Measurements from ENCODE around the gene CACNA1C.

Gene CACNA1C

DNA sequence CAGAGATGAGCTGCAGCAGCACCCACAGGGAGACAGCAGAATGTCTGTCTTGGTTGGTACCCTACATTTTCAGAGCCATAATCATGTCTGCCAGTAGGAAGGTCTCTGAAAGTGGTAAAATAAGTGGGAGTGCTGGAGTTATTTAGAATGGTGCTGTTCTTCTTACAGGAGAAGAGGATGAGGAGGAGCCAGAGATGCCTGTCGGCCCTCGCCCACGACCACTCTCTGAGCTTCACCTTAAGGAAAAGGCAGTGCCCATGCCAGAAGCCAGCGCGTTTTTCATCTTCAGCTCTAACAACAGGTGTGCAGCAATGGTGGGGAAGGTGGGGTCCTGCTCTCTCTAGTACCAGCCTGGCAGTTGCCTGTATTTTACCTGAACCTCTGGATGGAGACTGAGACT lies 540.3 kb downstream of the CACNA1C start:
- H3K27me3 Mint-ChIP-seq: peaks cover 22% of the 10 kb centered on the region
- H3K9me3 Mint-ChIP-seq: no peaks in the 10 kb centered on the region
- H3K4me3 Mint-ChIP-seq: no peak overlapping the region
- H3K27ac Mint-ChIP-seq: no peak overlapping the region
- CTCF ChIA-PET: no interaction called here
- no peaks in the 10 kb centered on the region for H3K36me3 Mint-ChIP-seq
- no peak for DNase-seq
- no peaks in the 10 kb centered on the region for H3K4me1 Mint-ChIP-seq

DNA sequence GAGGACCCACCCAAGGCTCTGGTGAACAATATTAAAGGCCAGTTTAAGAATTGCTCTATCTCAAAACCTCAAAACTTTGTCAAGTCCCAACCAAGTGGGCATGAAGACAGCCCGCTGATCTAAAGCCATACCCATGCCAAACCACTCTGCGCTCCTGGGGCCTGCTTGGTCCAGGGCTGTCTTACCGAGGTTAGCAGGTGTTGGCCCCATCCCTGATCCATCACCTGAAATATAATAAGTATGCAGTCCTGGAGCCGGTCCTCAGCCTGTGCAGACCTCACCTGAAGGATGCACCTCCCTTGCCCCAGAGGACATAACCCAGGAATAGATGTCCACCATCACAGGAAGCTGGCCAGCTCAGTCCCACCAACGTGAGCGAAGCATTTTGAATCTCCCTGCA lies 543.7 kb downstream of the CACNA1C start:
- H3K9me3 Mint-ChIP-seq: no peaks in the 10 kb centered on the region
- CTCF ChIA-PET: no interaction called here
- H3K4me1 Mint-ChIP-seq: no peaks in the 10 kb centered on the region
- no peaks in the 10 kb centered on the region for H3K36me3 Mint-ChIP-seq
- peaks cover 14% of the 10 kb centered on the region for H3K27me3 Mint-ChIP-seq
- no peak overlapping the region for H3K27ac Mint-ChIP-seq
- DNase-seq: no peak
- H3K4me3 Mint-ChIP-seq: no peak overlapping the region

DNA sequence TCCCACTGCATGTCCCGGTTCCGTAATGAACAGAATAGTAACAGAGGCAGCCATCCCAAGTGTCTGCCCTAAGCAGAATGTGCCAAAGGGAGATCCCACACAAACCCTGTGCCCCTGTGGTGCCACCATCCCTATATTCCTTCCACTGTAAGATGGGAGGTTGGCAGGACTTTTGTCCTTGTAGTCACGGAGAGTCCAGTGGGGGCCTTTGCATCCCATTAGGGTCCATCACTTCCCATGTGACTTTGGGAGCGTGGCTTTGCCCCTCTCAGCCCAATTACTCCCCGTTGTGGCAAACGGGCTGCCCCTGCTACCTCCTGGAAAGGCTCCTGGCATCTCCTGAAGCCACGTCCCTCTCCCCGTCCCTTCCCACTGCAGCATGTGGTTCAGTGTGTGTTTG lies 552.5 kb downstream of the CACNA1C start:
- Mint-ChIP-seq H3K27ac (no peak overlapping the region), H3K9me3 (no peaks in the 10 kb centered on the region), H3K27me3 (peaks cover 17% of the 10 kb centered on the region), H3K36me3 (no peaks in the 10 kb centered on the region), H3K4me1 (no peaks in the 10 kb centered on the region), H3K4me3 (no peak overlapping the region)
- CTCF ChIA-PET: no interaction called here
- DNase-seq: no peak

DNA sequence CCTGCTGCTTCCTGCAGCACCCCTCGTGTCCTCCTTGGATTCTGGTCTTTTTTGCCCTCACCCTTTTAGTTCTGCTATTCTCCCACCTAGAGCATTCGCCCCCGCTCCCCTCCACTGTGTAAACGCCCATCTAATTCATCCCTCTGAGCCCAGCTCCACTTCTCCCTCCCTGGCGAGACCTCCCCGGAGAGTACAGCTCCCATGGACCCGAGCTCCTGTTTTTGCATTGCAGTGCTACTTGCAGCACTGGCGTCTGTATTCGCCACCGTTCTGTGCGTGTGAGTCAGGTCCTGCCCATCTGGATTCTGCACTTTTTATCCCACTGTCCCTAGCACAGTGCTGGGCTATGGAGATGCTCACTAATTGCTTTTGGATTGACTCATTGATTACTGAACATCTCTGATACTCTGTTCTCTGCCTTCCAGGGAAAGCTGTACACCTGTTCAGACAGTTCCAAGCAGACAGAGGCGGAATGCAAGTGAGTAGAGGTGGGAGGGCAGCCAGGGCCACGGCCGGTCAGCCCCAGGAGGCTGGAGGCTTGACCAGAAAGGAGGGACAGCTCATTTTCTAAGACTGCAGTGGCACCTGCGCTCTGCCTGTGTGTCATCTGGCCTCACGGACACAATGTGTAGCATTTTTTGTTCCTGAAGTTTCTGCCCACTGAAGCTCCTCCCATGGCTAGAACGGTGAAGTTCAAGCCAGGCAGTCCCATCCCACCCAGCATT lies 553.6 kb downstream of the CACNA1C start:
- Mint-ChIP-seq H3K9me3 (no peaks in the 10 kb centered on the region), H3K36me3 (no peaks in the 10 kb centered on the region), H3K4me3 (no peak overlapping the region), H3K27me3 (peaks cover 17% of the 10 kb centered on the region), H3K4me1 (no peaks in the 10 kb centered on the region), H3K27ac (no peak overlapping the region)
- CTCF ChIA-PET: no interaction called here
- no peak for DNase-seq

DNA sequence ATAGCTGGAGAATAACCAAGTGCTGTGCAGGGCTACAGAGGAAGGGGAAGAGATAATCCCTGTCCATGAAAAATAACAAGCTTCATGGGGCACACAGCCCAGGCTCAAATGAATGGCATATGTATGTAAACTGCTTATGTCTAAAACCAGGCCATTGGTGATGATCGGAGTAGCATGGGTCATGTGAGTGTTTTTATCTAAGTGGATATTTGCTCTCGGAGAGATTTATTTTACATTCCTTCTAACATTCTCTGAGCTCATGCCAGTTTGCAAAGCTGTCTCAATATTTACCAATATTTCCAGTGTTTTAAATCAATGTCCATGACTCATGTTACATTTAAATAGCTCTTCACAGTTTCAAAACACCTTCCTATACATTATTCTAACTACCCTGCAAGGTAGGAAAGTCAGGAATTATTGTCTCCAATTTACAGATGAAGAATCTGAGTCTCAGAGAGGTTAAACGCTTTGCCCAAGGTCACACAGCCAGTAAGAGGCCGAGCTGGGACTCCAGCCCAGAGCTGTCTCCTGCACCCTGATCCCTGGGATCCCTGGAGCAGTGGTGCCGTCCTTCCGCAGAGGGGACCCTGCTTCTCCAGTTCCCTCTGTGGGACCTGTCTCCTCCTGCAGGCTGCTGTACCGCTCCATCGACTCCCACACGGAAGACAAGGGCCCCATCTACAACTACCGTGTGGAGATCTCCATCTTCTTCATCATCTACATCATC lies 555.3 kb downstream of the CACNA1C start:
- Mint-ChIP-seq H3K4me1 (no peaks in the 10 kb centered on the region), H3K9me3 (no peaks in the 10 kb centered on the region), H3K36me3 (no peaks in the 10 kb centered on the region), H3K27me3 (peaks cover 27% of the 10 kb centered on the region), H3K4me3 (no peak overlapping the region), H3K27ac (no peak overlapping the region)
- no peak for DNase-seq
- CTCF ChIA-PET: no interaction called here

DNA sequence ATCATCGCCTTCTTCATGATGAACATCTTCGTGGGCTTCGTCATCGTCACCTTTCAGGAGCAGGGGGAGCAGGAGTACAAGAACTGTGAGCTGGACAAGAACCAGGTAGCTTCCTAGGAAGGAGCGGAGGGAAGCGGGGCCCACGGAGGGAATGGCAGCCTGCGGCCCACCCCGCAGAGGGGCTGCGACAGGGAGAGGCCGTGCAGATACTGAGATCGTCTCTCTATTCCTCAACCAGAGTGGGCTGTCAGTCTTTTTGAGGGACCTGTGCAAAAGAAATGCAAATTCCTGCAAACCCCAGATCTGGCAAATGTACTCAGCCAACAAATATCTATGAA lies 555.8 kb downstream of the CACNA1C start:
- no peak overlapping the region for H3K27ac Mint-ChIP-seq
- CTCF ChIA-PET: no interaction called here
- peaks cover 30% of the 10 kb centered on the region for H3K27me3 Mint-ChIP-seq
- DNase-seq: no peak
- H3K4me3 Mint-ChIP-seq: no peak overlapping the region
- H3K4me1 Mint-ChIP-seq: no peaks in the 10 kb centered on the region
- no peaks in the 10 kb centered on the region for H3K36me3 Mint-ChIP-seq
- no peaks in the 10 kb centered on the region for H3K9me3 Mint-ChIP-seq

DNA sequence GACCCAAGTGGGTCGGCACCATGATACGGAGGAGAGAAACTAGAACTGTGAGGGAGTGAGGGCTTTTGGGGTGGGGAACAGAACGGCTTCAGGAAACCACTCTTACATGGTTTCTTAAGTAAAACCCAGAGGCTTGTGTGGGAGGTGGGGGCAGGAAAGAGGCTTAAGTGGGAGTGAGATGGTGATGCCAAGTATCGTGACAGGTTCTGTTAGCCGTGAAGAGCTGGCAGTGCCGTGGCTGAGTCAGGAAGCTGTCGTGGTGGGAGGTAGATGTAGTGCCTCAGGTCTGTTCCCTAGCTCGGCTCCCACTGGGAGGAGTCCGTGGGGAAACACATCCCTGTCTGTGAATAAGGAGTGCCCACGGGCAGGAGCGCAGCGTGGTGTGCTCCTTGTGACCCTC lies 556.2 kb downstream of the CACNA1C start:
- Mint-ChIP-seq H3K4me1 (no peaks in the 10 kb centered on the region), H3K27ac (no peak overlapping the region), H3K9me3 (no peaks in the 10 kb centered on the region), H3K4me3 (no peak overlapping the region), H3K36me3 (no peaks in the 10 kb centered on the region), H3K27me3 (peaks cover 35% of the 10 kb centered on the region)
- no peak for DNase-seq
- CTCF ChIA-PET: no interaction called here

DNA sequence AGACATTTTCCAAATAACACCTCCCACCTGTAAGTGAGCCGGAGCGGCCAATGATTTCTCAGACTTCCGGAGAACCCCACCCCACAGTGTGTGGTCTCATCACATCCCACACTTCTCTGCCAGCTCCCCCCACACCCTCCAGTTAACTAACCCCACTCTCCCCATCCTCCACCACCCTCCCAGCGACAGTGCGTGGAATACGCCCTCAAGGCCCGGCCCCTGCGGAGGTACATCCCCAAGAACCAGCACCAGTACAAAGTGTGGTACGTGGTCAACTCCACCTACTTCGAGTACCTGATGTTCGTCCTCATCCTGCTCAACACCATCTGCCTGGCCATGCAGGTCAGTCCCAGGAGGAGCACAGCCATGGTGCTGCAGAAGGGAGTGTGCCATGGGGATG lies 557.6 kb downstream of the CACNA1C start:
- no peak overlapping the region for H3K27ac Mint-ChIP-seq
- H3K27me3 Mint-ChIP-seq: peaks cover 40% of the 10 kb centered on the region
- no peaks in the 10 kb centered on the region for H3K4me1 Mint-ChIP-seq
- H3K36me3 Mint-ChIP-seq: no peaks in the 10 kb centered on the region
- no peaks in the 10 kb centered on the region for H3K9me3 Mint-ChIP-seq
- no peak for DNase-seq
- CTCF ChIA-PET: no interaction called here
- no peak overlapping the region for H3K4me3 Mint-ChIP-seq

DNA sequence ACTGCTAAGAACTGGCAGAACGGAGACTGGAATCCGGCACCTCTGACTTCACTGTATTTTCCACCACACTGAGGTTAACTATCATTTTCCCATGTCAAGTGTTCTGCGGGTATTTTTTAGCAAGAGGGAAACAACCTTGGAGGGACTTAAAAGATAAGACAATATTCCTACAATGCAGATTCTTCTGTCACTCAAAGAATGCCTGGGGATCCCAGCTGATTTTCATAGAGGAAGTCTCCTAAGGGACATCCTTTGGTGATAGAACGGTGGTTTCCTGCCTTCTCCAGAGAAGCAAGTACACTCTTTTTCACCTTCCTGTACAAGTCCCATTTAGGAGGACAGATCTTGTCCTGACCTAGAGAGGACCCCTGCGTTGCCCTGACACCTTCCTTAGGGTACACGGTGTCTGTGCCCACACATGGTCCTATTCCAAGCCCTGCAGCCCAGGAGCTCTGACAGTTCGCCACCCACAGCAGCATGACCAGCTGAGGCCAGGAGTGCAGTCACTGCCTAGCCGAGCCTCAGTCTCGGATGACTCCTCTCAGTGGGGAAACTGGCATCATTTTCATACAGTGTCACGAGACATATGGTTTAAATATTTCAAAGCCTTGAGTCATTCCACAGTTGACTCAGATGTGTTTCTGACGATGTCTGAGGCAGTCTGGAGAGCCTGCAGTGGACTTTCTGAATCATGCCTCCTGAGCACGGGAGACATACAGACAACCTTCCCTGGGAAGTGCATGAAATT lies 560.7 kb downstream of the CACNA1C start:
- no peaks in the 10 kb centered on the region for H3K36me3 Mint-ChIP-seq
- peaks cover 60% of the 10 kb centered on the region for H3K27me3 Mint-ChIP-seq
- H3K4me3 Mint-ChIP-seq: no peak overlapping the region
- H3K9me3 Mint-ChIP-seq: no peaks in the 10 kb centered on the region
- no peaks in the 10 kb centered on the region for H3K4me1 Mint-ChIP-seq
- H3K27ac Mint-ChIP-seq: no peak overlapping the region
- no peak for DNase-seq
- CTCF ChIA-PET: no interaction called here

DNA sequence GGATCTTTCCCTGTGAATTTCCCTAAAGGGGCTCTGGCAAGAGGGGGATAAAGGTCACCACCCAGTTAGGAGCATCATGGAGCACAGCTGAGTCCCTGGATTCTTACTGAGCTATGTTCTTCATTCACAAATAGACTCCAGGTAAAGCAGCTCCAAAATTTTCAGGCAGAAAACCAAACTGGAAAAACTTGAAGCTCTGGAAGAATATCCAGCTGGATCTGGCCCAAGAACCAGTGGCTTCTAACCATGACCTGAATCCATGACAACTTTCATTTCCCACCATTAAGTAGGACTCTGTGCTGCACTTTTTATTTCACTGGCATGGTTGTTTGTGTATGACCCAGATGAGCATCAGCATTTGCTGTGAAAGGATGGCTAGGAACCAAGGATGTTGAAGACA lies 561.6 kb downstream of the CACNA1C start:
- Mint-ChIP-seq H3K36me3 (no peaks in the 10 kb centered on the region), H3K4me3 (no peak overlapping the region), H3K4me1 (no peaks in the 10 kb centered on the region), H3K9me3 (no peaks in the 10 kb centered on the region), H3K27me3 (peaks cover 54% of the 10 kb centered on the region), H3K27ac (no peak overlapping the region)
- DNase-seq: no peak
- CTCF ChIA-PET: no interaction called here

DNA sequence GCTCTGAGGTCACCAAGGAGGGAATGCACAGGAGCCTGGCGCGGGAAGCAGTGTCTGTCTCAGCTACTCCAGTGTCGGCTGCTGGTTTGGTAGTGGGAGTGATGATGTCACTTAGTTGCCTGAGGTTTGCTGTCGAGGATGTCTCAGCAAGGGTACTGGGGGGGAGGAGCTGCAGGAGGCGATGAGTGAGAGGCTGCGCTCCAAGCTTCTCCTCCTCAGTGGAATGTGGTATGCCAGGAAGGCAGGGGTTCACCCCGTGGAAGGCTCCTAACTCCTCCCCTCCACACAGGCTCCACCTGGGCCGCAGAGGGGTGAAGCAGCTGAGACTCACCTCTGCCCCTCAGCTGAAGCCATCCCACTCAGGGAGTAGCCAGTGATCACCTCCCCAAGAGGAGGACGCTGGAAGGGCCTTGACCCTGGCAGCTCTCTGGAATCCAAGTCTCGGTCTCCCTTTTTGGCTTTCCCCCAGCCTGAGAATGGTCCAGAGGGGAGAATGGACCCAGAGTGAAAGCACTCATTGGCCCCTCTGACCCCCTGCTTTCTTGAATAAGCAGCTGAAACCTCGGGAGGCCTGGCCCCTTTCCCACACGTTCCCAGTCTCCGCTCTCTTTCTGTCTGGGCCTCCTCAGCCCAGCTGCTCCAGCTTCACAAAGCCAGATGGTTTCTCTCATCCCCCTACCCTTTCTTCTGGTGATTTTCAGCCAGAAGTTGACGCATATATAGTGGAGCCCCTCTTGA lies 563.0 kb downstream of the CACNA1C start:
- DNase-seq: no peak
- H3K27me3 Mint-ChIP-seq: peaks cover 56% of the 10 kb centered on the region
- H3K36me3 Mint-ChIP-seq: no peaks in the 10 kb centered on the region
- no peak overlapping the region for H3K4me3 Mint-ChIP-seq
- H3K27ac Mint-ChIP-seq: no peak overlapping the region
- H3K9me3 Mint-ChIP-seq: no peaks in the 10 kb centered on the region
- CTCF ChIA-PET: interaction anchor here (1.0 to 1.1 kb wide), 2 partner anchors 9 to 75 kb away, joined by 3 to 4 read pairs; no protein-coding TSS in a partner anchor
- H3K4me1 Mint-ChIP-seq: no peaks in the 10 kb centered on the region

DNA sequence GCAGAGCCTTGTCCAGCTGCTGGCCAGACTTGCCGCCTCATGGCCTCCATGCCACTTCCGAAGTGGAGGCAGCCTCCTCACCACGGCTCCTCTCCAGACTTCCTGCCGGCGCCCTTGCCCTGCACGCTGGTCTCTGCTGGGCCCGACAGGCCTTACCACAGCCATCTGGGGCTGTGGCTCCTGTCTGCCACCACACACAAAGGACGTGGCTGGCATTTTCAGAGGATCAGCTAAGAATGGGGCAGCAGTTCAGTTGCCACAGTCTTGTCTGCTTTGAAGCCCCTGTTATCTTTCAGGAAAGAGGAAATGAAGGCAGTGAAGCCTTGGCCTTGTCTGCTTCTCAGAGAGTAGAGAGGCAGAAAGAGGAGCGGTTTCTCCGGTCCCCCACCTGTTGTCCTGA lies 564.0 kb downstream of the CACNA1C start:
- H3K27ac Mint-ChIP-seq: no peak overlapping the region
- CTCF ChIA-PET: no interaction called here
- H3K4me3 Mint-ChIP-seq: no peak overlapping the region
- peaks cover 2% of the 10 kb centered on the region for H3K4me1 Mint-ChIP-seq
- H3K36me3 Mint-ChIP-seq: no peaks in the 10 kb centered on the region
- peaks cover 55% of the 10 kb centered on the region for H3K27me3 Mint-ChIP-seq
- no peaks in the 10 kb centered on the region for H3K9me3 Mint-ChIP-seq
- DNase-seq: no peak

DNA sequence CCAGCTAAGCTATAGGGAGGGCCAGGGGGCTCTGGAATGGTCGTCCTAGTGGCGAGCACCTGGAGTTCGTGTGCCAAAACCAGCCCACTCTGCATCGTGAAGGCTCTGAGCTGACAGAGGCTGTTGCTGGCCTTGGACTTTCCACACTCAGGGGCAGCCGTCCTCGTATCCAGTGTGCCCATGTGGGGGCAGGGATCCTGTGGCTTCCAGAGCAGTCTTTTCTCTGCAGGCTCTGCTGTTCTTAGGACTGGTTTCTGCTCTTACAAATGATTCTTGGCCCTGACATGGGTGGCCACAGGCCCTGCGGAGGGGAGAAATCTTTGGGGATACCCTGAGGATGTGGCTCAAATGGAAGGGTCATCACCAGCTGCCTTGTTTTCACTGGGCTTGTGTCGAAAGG lies 564.6 kb downstream of the CACNA1C start:
- H3K9me3 Mint-ChIP-seq: no peaks in the 10 kb centered on the region
- peaks cover 2% of the 10 kb centered on the region for H3K4me1 Mint-ChIP-seq
- H3K27ac Mint-ChIP-seq: no peak overlapping the region
- no peaks in the 10 kb centered on the region for H3K36me3 Mint-ChIP-seq
- H3K27me3 Mint-ChIP-seq: peaks cover 50% of the 10 kb centered on the region
- no peak for DNase-seq
- CTCF ChIA-PET: no interaction called here
- no peak overlapping the region for H3K4me3 Mint-ChIP-seq

DNA sequence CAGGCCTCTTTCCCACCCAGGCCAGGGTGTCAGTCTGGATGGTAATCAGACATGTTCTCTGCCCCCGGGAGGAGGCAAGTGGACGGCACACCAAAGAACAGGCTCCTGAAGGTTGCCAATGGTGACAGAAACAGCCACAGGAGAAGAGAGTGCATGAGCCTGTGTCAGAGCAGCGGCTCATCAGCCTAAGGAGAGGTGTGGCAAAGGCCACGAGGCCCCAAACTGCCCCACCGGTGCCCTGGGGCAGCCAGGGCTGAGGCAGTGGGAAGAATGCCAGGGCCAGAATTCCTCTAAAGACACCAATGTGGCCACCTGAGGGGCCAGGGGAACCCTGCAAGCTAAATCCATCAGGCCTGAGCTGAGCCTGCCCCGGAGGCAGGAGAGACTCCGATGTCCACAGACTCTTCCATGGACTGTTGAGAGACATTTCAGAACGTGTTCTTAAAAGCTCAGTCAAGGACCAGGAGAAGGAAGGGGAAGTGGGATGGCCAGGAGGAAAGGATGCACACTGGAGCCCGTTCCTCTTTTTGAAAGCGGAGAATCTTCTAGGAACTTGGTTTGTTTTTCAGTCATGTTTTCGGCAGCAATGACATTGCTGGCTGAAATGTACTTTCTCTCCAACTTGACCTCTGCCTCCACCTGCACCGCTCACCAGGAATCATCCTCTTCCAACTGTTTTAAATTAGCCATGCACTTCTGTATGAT lies 565.7 kb downstream of the CACNA1C start:
- Mint-ChIP-seq H3K4me1 (peaks cover 2% of the 10 kb centered on the region), H3K27ac (no peak overlapping the region), H3K27me3 (peaks cover 52% of the 10 kb centered on the region), H3K36me3 (no peaks in the 10 kb centered on the region), H3K9me3 (no peaks in the 10 kb centered on the region), H3K4me3 (no peak overlapping the region)
- no peak for DNase-seq
- CTCF ChIA-PET: no interaction called here
